Neuronal stem cell (in vitro differentiated cells): ENCODE data around the gene MSH6.

Experiments
- DNase-seq: peaks from one replicate; pipeline ENCODE4 v3.0.0-alpha.2; 2013; ENCODE audit warnings: low spot score
- H2AFZ ChIP-seq: one replicate; pipeline ENCODE4 v1.6.1; 2013; ENCODE audit warnings: mild to moderate bottlenecking, low read length, inconsistent platforms
- H2AK5ac ChIP-seq: 2 replicates; pipeline ENCODE4 v1.6.1; 2013; ENCODE audit warnings: low read depth, mild to moderate bottlenecking, inconsistent platforms, low read length, moderate library complexity, mixed read lengths
- H2BK120ac ChIP-seq: 2 replicates; pipeline ENCODE4 v1.6.1; 2013; ENCODE audit warnings: low read depth, mild to moderate bottlenecking, inconsistent platforms, low read length, moderate library complexity, mixed read lengths
- H2BK12ac ChIP-seq: one replicate; pipeline ENCODE4 v1.6.1; 2013; ENCODE audit warnings: low read length, inconsistent platforms
- H2BK15ac ChIP-seq: 2 replicates; pipeline ENCODE4 v1.6.1; 2013; ENCODE audit warnings: mild to moderate bottlenecking, low read length, inconsistent platforms, mixed read lengths
- H2BK5ac ChIP-seq: one replicate; pipeline ENCODE4 v1.6.1; 2013; ENCODE audit warnings: inconsistent platforms, mild to moderate bottlenecking, low read length, moderate library complexity
- H3K14ac ChIP-seq: one replicate; pipeline ENCODE4 v1.6.1; 2013; ENCODE audit warnings: low read length, inconsistent platforms
- H3K18ac ChIP-seq: 2 replicates; pipeline ENCODE4 v1.6.1; 2013; ENCODE audit warnings: low read length, inconsistent platforms
- H3K23ac ChIP-seq: 2 replicates; pipeline ENCODE4 v1.6.1; 2013; ENCODE audit warnings: low read depth, mild to moderate bottlenecking, mixed read lengths, low read length, inconsistent platforms; ENCODE audit not compliant: poor library complexity
- H3K27ac ChIP-seq: replicated peaks from 3 replicates; pipeline ENCODE4 v1.5.1; 2013; ENCODE audit warnings: low read length, inconsistent platforms
- H3K27me3 ChIP-seq, 3 experiments: 2 replicates each; pipeline ENCODE4 v1.6.1; 2013; ENCODE audit warnings: low read length in 3 of 3, mild to moderate bottlenecking in 2 of 3, inconsistent platforms in 1 of 3, low read depth in 1 of 3, mixed read lengths in 1 of 3, moderate library complexity in 1 of 3; ENCODE audit not compliant: control insufficient read depth in 3 of 3, insufficient read depth in 3 of 3
- H3K36me3 ChIP-seq, 2 donors: replicated peaks in 1 of 2; 2 replicates each; pipeline ENCODE4 v1.6.1; 2013; ENCODE audit warnings: low read length in 2 of 2; ENCODE audit not compliant: control insufficient read depth in 2 of 2, insufficient read depth in 2 of 2
- H3K4ac ChIP-seq: 2 replicates; pipeline ENCODE4 v1.6.1; 2013; ENCODE audit warnings: inconsistent platforms, mild to moderate bottlenecking, low read length, moderate library complexity
- H3K4me1 ChIP-seq, 2 donors: 1 replicate in 1 of 2; 2 replicates in 1 of 2; pipeline ENCODE4 v1.6.1; 2013; ENCODE audit warnings: low read length in 2 of 2, low read depth in 1 of 2; ENCODE audit not compliant: control insufficient read depth in 2 of 2, insufficient read depth in 1 of 2
- H3K4me2 ChIP-seq: one replicate; pipeline ENCODE4 v1.6.1; 2013; ENCODE audit warnings: mild to moderate bottlenecking, low read length, inconsistent platforms; ENCODE audit not compliant: insufficient read depth, poor library complexity, severe bottlenecking
- H3K4me3 ChIP-seq, 2 donors: 2 replicates each; pipeline ENCODE4 v1.5.1; 2013; ENCODE audit warnings: low read length in 2 of 2, mild to moderate bottlenecking in 2 of 2, inconsistent platforms in 1 of 2, moderate library complexity in 1 of 2
- H3K79me1 ChIP-seq: one replicate; pipeline ENCODE4 v1.6.1; 2013; ENCODE audit warnings: low read depth, mild to moderate bottlenecking, inconsistent platforms, low read length, moderate library complexity
- H3K9ac ChIP-seq: one replicate; pipeline ENCODE4 v1.6.1; 2013; ENCODE audit warnings: mild to moderate bottlenecking, low read depth, low read length, inconsistent platforms; ENCODE audit not compliant: poor library complexity
- H3K9me3 ChIP-seq, 2 donors: replicated peaks in 1 of 2; 2 replicates each; pipeline versions ENCODE3 to v1.6.1; 2013; ENCODE audit warnings: low read length in 2 of 2, mild to moderate bottlenecking in 2 of 2, inconsistent platforms in 1 of 2, low read depth in 1 of 2, mixed read lengths in 1 of 2, moderate library complexity in 1 of 2; ENCODE audit not compliant: control insufficient read depth in 2 of 2, insufficient read depth in 1 of 2
- H4K8ac ChIP-seq: one replicate; pipeline ENCODE4 v1.6.1; 2013; ENCODE audit warnings: low read depth, mild to moderate bottlenecking, inconsistent platforms, low read length, moderate library complexity
- H4K91ac ChIP-seq: one replicate; pipeline ENCODE4 v1.6.1; 2013; ENCODE audit warnings: low read length, low read depth, mild to moderate bottlenecking, inconsistent platforms; ENCODE audit not compliant: poor library complexity
- WGBS, 2 donors: extraction: QIAGEN DNeasy Blood & Tissue Kit; methylation state at CpG; one replicate each; pipeline ENCODE4 v1.1.7; 2013; ENCODE audit warnings: missing lambda C conversion rate in 2 of 2, mixed read lengths in 1 of 2; ENCODE audit not compliant: insufficient read length in 2 of 2, insufficient replicate concordance in 1 of 2; ENCODE audit errors: extremely low coverage in 2 of 2; 5-methylcytosine and 5-hydroxymethylcytosine counted together

Gene MSH6

DNA sequence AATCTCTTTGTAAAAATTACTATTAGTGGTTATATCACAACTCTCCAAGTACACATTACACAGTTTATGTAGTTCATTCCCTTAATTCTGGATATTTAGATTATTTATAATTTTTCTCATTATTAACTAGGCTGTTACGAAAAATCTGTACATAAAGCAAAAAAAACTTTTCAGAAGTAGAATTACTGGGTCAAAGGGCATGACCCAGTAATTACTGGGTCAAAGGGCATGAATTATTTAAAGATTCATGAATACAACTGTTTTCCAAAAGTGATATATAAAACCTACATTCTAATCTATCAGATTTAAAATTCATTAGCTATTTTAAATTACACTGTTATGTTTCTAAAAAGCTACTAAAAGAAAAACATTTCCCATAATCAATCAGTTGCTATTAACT, 55.3 kb downstream of the MSH6 start:
- H3K36me3 ChIP-seq: peaks cover 10 to 76% of the 10 kb centered on the region in 2 donors
- no peaks in the 10 kb centered on the region for H3K9me3 ChIP-seq
- no peak overlapping the region for H3K18ac ChIP-seq
- WGBS, 2 donors: no CpG with 5 or more reads among the region's 1 CpG
- no peak overlapping the region for H3K4me3 ChIP-seq
- no peak overlapping the region for H3K14ac ChIP-seq
- H2BK15ac ChIP-seq: no peak overlapping the region
- no peak overlapping the region for H2AK5ac ChIP-seq
- no peaks in the 10 kb centered on the region for H3K4me1 ChIP-seq
- no peak overlapping the region for H3K9ac ChIP-seq
- H2BK5ac ChIP-seq: no peak overlapping the region
- no peaks in the 10 kb centered on the region for H3K27me3 ChIP-seq
- H4K8ac ChIP-seq: no peak overlapping the region
- H3K27ac ChIP-seq: no peak overlapping the region
- peaks cover 3% of the 10 kb centered on the region for H3K79me1 ChIP-seq
- H3K23ac ChIP-seq: no peak overlapping the region
- DNase-seq: no peak
- no peak overlapping the region for H2BK120ac ChIP-seq
- no peak overlapping the region for H3K4ac ChIP-seq
- no peak overlapping the region for H2AFZ ChIP-seq
- H4K91ac ChIP-seq: no peak overlapping the region
- H3K4me2 ChIP-seq: no peak overlapping the region
- H2BK12ac ChIP-seq: no peak overlapping the region

DNA sequence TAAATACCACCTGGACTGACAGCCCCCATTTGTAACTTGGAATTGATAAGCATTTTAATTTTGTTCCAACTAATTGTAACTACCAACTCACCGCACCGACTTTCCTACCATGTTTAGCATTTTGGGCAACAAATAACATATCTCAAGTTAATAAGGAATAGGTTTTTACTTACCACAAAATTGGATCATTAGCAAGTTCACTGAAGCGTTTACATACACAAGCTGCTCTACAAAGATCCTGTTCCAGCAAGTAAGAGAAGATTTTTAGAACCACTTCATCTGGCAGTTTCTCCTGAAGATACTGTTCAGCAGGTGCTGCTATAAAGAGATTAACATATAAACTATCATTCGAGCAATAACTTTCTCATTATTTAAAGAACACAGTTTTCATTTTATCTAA, 55.7 kb downstream of the MSH6 start:
- no peak overlapping the region for H3K18ac ChIP-seq
- no peak overlapping the region for H2AK5ac ChIP-seq
- H3K23ac ChIP-seq: no peak overlapping the region
- no peak overlapping the region for H3K4me2 ChIP-seq
- no peak overlapping the region for H2BK120ac ChIP-seq
- WGBS, 2 donors: no CpG with 5 or more reads among the region's 4 CpGs
- no peaks in the 10 kb centered on the region for H3K4me1 ChIP-seq
- H3K4me3 ChIP-seq: no peak overlapping the region
- no peaks in the 10 kb centered on the region for H3K9me3 ChIP-seq
- no peak overlapping the region for H3K9ac ChIP-seq
- H3K79me1 ChIP-seq: peaks cover 3% of the 10 kb centered on the region
- no peak for DNase-seq
- H2AFZ ChIP-seq: no peak overlapping the region
- H2BK12ac ChIP-seq: no peak overlapping the region
- no peak overlapping the region for H3K14ac ChIP-seq
- no peak overlapping the region for H2BK15ac ChIP-seq
- H3K27me3 ChIP-seq: no peaks in the 10 kb centered on the region
- no peak overlapping the region for H4K91ac ChIP-seq
- no peak overlapping the region for H3K27ac ChIP-seq
- no peak overlapping the region for H4K8ac ChIP-seq
- H3K36me3 ChIP-seq: peaks cover 10 to 73% of the 10 kb centered on the region in 2 donors
- H3K4ac ChIP-seq: no peak overlapping the region
- no peak overlapping the region for H2BK5ac ChIP-seq

DNA sequence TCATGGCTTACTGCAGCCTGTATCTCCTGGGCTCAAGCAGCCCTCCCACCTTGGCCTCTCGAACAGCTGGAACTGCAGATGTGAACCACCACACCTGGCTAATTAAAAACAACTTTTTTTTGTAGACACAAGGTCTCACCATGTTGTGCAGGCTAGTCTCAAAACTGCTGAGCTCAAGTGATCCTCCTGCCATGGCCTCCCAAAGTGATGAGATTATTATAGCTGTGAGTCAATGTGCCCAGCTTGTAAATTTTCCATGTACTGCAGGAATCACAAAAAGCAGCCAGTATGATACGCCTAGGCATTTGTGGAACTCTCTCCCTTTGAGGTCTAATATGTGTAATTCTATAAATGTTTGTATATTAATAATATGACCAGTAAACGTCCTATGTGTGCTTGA, 59.9 kb downstream of the MSH6 start:
- Histone ChIP-seq H3K4ac (no peak overlapping the region), H3K4me1 (no peaks in the 10 kb centered on the region), H3K4me2 (no peak overlapping the region), H4K8ac (no peak overlapping the region), H3K27ac (no peak overlapping the region), H2AK5ac (no peak overlapping the region), H3K79me1 (peaks cover 6% of the 10 kb centered on the region), H2BK120ac (no peak overlapping the region), H2BK5ac (no peak overlapping the region), H3K27me3 (no peaks in the 10 kb centered on the region), H4K91ac (no peak overlapping the region), H2BK12ac (no peak overlapping the region), H3K4me3 (no peak overlapping the region), H2AFZ (no peak overlapping the region), H3K23ac (no peak overlapping the region), H3K36me3 (peaks cover 0 to 46% of the 10 kb centered on the region in 2 donors), H3K18ac (no peak overlapping the region), H3K9me3 (no peaks in the 10 kb centered on the region), H2BK15ac (no peak overlapping the region), H3K9ac (no peak overlapping the region), H3K14ac (no peak overlapping the region)
- no peak for DNase-seq
- WGBS, 2 donors: no CpG with 5 or more reads among the region's 3 CpGs

DNA sequence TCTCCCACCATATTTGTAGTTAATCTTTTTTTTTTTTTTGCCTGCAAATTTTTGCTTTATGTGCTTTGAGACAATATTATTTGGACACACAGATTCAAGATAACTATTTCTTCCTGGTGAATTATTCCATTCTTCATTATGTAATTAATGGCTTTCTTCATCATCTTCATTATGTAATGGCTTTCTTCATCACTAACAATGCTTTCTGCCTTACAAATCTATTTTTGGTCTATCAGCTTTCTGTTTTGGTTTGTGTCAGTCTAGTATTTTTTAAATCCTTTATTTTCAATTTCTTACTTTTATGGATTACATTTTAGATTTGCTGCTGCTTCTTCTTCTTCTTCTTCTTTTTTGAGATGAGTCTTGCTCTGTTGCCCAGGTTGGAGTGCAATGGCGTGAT, 60.5 kb downstream of the MSH6 start:
- no peak overlapping the region for H2AK5ac ChIP-seq
- no peak overlapping the region for H2BK15ac ChIP-seq
- H4K91ac ChIP-seq: no peak overlapping the region
- H3K14ac ChIP-seq: no peak overlapping the region
- no peaks in the 10 kb centered on the region for H3K27me3 ChIP-seq
- H3K9me3 ChIP-seq: no peaks in the 10 kb centered on the region
- no peak for DNase-seq
- H3K4ac ChIP-seq: no peak overlapping the region
- H3K36me3 ChIP-seq: peaks cover 0 to 44% of the 10 kb centered on the region in 2 donors
- H3K4me1 ChIP-seq: no peaks in the 10 kb centered on the region
- no peak overlapping the region for H3K9ac ChIP-seq
- H2BK12ac ChIP-seq: no peak overlapping the region
- H3K4me2 ChIP-seq: no peak overlapping the region
- no peak overlapping the region for H2BK120ac ChIP-seq
- H2BK5ac ChIP-seq: no peak overlapping the region
- no peak overlapping the region for H3K27ac ChIP-seq
- no peak overlapping the region for H3K18ac ChIP-seq
- no peak overlapping the region for H3K4me3 ChIP-seq
- no peak overlapping the region for H4K8ac ChIP-seq
- no CpG with 5 or more reads among the region's 1 CpG for WGBS, 2 donors
- no peak overlapping the region for H2AFZ ChIP-seq
- H3K23ac ChIP-seq: no peak overlapping the region
- peaks cover 8% of the 10 kb centered on the region for H3K79me1 ChIP-seq
